DOHH2 (cell line): ENCODE measurements around the gene AXIN2.
"Not testable (repeated sequence)": the region's sequence is repeated elsewhere in the genome, so short reads cannot be mapped to it uniquely, and the experiment has no call there.

Experiments used
- EZH2phosphoT487 ChIP-seq: fragments of 200-600 bp; sonication (generic); IDR thresholded peaks from 2 replicates; pipeline ENCODE4 v1.6.1; 2017; ENCODE audit warnings: borderline replicate concordance, mild to moderate bottlenecking, antibody characterized with exemption, low read length, moderate library complexity, mixed read lengths
- TF ChIP-seq, protein P1 (sequence below): fragments of 200-600 bp; sonication (generic); IDR thresholded peaks from one replicate; pipeline ENCODE4 v1.5.1; 2014; ENCODE audit warnings: antibody characterized with exemption, mild to moderate bottlenecking, low read depth, low read length; ENCODE audit not compliant: poor library complexity, severe bottlenecking

DNA sequence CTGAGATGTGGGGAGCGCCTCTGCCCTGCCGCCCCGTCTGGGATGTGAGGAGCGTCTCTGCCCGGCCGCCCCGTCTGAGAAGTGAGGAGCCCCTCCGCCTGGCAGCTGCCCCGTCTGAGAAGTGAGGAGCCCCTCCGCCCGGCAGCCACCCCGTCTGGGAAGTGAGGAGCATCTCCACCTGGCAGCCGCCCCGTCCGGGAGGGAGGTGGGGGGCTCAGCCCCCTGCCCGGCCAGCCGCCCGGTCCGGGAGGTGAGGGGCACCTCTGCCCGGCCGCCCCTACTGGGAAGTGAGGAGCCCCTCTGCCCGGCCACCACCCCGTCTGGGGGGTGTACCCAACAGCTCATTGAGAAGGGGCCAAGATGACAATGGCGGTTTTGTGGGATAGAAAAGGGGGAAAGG lies 77.0 kb downstream of the AXIN2 start:
- TF ChIP-seq, protein P1, sequence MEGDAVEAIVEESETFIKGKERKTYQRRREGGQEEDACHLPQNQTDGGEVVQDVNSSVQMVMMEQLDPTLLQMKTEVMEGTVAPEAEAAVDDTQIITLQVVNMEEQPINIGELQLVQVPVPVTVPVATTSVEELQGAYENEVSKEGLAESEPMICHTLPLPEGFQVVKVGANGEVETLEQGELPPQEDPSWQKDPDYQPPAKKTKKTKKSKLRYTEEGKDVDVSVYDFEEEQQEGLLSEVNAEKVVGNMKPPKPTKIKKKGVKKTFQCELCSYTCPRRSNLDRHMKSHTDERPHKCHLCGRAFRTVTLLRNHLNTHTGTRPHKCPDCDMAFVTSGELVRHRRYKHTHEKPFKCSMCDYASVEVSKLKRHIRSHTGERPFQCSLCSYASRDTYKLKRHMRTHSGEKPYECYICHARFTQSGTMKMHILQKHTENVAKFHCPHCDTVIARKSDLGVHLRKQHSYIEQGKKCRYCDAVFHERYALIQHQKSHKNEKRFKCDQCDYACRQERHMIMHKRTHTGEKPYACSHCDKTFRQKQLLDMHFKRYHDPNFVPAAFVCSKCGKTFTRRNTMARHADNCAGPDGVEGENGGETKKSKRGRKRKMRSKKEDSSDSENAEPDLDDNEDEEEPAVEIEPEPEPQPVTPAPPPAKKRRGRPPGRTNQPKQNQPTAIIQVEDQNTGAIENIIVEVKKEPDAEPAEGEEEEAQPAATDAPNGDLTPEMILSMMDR = not testable (repeated sequence)
- not testable (repeated sequence) for TF ChIP-seq EZH2phosphoT487
